ENCODE results near the gene DHRS9.

The DHRS9 gene

DNA sequence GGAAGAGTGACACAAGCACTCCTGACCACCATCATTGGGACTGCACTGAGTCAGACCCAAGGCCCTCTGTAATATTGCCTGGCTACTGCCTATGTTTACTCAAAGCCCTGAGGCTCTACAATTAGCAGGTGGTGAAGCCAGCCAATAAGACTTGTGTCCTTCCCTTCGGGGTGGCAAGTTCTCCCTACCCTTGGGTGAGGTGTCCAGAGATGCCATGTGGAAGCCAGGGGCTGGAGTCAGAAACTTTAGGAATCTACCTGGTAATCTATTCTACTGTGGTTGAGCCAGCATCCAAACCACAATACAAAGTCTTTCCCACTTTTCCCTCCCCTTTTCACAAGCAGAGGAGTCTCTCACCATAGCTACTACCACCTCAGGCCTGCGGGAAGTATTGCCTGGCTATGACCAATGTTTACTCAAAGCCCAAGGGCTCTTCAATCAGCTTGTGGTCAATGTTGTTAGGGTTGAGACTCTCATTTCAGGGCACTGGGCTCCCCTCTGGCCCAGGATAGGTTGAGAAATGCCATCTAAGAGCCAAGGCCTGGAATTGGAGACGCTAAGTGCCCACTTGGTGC, 17.6 kb downstream of the DHRS9 start:
- H3K4me1 ChIP-seq (ENCODE audit: control insufficient read depth, insufficient read depth, low read depth, low read length), result peaks cover 1% of the 10 kb centered on the region
- H3K4me2 ChIP-seq (ENCODE audit: low read length, poor library complexity, severe bottlenecking), result no peak overlapping the region
- no peak overlapping the region for H3K18ac ChIP-seq (ENCODE audit: low read depth in 1 of 2, low read length in 2 of 2)
- DNase-seq, result no peak
- H2AFZ ChIP-seq (ENCODE audit: low read depth, low read length), result no peak overlapping the region
- H3K27me3 ChIP-seq (ENCODE audit: control insufficient read depth in 1 of 2, insufficient read depth in 1 of 2, low read length in 2 of 2), result peaks cover 8 to 21% of the 10 kb centered on the region in 2 experiments
- H2BK12ac ChIP-seq (ENCODE audit: low read length in 2 of 2), result no peak overlapping the region
- H3K9me3 ChIP-seq (ENCODE audit: control insufficient read depth, low read length), result no peaks in the 10 kb centered on the region
- H3K9ac ChIP-seq (ENCODE audit: low read length), result no peak overlapping the region
- H2BK15ac ChIP-seq (ENCODE audit: low read depth, poor library complexity, severe bottlenecking), result no peak overlapping the region
- H3K23ac ChIP-seq (ENCODE audit: low read length in 2 of 2), result no peak overlapping the region
- H3K4me3 ChIP-seq (ENCODE audit: insufficient read depth in 1 of 2, low read depth in 1 of 2, low read length in 2 of 2), result no peak overlapping the region
- H4K91ac ChIP-seq (ENCODE audit: low read length), result no peak overlapping the region
- H3K36me3 ChIP-seq (ENCODE audit: control insufficient read depth in 1 of 2, insufficient read depth in 2 of 2, low read depth in 1 of 2, low read length in 2 of 2), result no peaks in the 10 kb centered on the region
- WGBS, result 82% methylated on average over 2 of the region's 3 CpGs
- no peak overlapping the region for H3K27ac ChIP-seq (ENCODE audit: low read length, poor library complexity, severe bottlenecking)
- H2AK5ac ChIP-seq (ENCODE audit: low read length, severe bottlenecking), result no peak overlapping the region
- H4K8ac ChIP-seq (ENCODE audit: low read length), result no peak overlapping the region
- H2BK5ac ChIP-seq (ENCODE audit: low read depth, low read length, poor library complexity, severe bottlenecking), result no peak overlapping the region
- no peaks in the 10 kb centered on the region for H3K79me1 ChIP-seq (replicated peaks; ENCODE audit: low read length, poor library complexity, severe bottlenecking)
- H3K4ac ChIP-seq (ENCODE audit: low read depth in 1 of 2, low read length in 2 of 2), result no peak overlapping the region
- no peak overlapping the region for H2BK120ac ChIP-seq (ENCODE audit: low read depth, low read length)
- no peak overlapping the region for H3K14ac ChIP-seq (ENCODE audit: low read length in 2 of 2)

DNA sequence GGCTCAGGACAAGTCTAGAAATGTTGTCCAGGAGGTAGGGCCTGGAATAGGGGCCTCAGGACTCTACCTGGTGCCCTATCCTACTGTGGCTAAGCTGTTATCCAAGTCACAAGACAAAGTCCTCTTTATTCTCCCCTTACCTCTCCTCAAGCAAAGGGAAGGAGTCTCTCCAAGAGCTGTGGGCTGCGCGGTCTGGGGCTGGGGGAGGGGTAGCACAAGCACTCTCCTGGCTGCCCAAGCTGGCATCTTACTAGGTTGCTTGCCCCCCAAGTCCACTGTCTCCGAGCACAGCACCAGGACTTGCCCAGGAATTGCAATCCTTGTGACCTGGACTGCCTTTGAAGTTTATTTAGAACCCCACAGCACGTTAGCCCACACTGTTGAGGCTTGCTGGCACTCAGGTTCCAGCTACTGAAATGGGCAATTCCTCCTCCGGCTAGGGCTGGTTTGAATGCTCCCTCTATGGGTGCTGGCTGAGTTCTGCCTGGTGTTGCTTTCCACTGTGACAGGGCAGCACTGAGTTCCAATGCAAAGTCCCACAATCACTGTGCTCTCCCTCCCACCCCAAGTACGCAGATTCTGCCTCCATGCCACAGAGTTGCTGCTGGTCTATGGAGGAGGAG, 18.5 kb downstream of the DHRS9 start:
- Histone ChIP-seq H3K36me3 (ENCODE audit: control insufficient read depth in 1 of 2, insufficient read depth in 2 of 2, low read depth in 1 of 2, low read length in 2 of 2) (no peaks in the 10 kb centered on the region), H2AFZ (ENCODE audit: low read depth, low read length) (no peak overlapping the region), H2BK120ac (ENCODE audit: low read depth, low read length) (no peak overlapping the region), H3K4ac (ENCODE audit: low read depth in 1 of 2, low read length in 2 of 2) (no peak overlapping the region), H2BK5ac (ENCODE audit: low read depth, low read length, poor library complexity, severe bottlenecking) (no peak overlapping the region), H3K4me2 (ENCODE audit: low read length, poor library complexity, severe bottlenecking) (no peak overlapping the region), H3K14ac (ENCODE audit: low read length in 2 of 2) (no peak overlapping the region), H3K27me3 (ENCODE audit: control insufficient read depth in 1 of 2, insufficient read depth in 1 of 2, low read length in 2 of 2) (peaks cover 8 to 21% of the 10 kb centered on the region in 2 experiments), H3K4me3 (ENCODE audit: insufficient read depth in 1 of 2, low read depth in 1 of 2, low read length in 2 of 2) (no peak overlapping the region), H4K91ac (ENCODE audit: low read length) (no peak overlapping the region), H3K23ac (ENCODE audit: low read length in 2 of 2) (no peak overlapping the region), H3K9me3 (ENCODE audit: control insufficient read depth, low read length) (no peaks in the 10 kb centered on the region), H3K27ac (ENCODE audit: low read length, poor library complexity, severe bottlenecking) (no peak overlapping the region), H3K18ac (ENCODE audit: low read depth in 1 of 2, low read length in 2 of 2) (no peak overlapping the region), H3K79me1 (replicated peaks; ENCODE audit: low read length, poor library complexity, severe bottlenecking) (no peaks in the 10 kb centered on the region), H3K9ac (ENCODE audit: low read length) (no peak overlapping the region), H2AK5ac (ENCODE audit: low read length, severe bottlenecking) (no peak overlapping the region), H4K8ac (ENCODE audit: low read length) (no peak overlapping the region), H2BK12ac (ENCODE audit: low read length in 2 of 2) (no peak overlapping the region), H3K4me1 (ENCODE audit: control insufficient read depth, insufficient read depth, low read depth, low read length) (peaks cover 1% of the 10 kb centered on the region), H2BK15ac (ENCODE audit: low read depth, poor library complexity, severe bottlenecking) (no peak overlapping the region)
- WGBS, result 62% methylated on average over 5 of the region's 6 CpGs
- no peak for DNase-seq

DNA sequence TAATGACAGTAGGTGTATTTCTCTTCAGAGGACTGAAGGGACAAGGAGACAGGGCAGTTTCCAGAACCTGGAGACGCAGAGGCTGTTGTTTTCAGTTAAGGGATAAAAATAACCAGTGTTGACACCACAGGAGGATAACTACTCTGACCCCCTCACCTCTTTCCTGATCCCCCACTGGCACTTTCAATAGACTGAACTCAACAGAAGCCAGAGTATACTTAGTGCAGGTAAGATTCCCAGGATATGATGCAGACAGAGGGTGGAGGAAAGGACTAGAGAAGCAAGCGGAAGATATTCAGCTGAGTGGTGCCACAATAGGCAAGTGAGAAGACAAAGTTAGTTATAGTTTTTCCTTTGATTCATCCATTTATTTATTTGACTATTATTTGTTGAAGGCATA, 19.8 kb downstream of the DHRS9 start:
- 87% methylated on average over 2 of the region's 2 CpGs for WGBS
- H2AFZ ChIP-seq (ENCODE audit: low read depth, low read length), result no peak overlapping the region
- no peaks in the 10 kb centered on the region for H3K36me3 ChIP-seq (ENCODE audit: control insufficient read depth in 1 of 2, insufficient read depth in 2 of 2, low read depth in 1 of 2, low read length in 2 of 2)
- H3K18ac ChIP-seq (ENCODE audit: low read depth in 1 of 2, low read length in 2 of 2), result no peak overlapping the region
- H3K27me3 ChIP-seq (ENCODE audit: control insufficient read depth in 1 of 2, insufficient read depth in 1 of 2, low read length in 2 of 2), result peaks cover 8 to 21% of the 10 kb centered on the region in 2 experiments
- H3K4me1 ChIP-seq (ENCODE audit: control insufficient read depth, insufficient read depth, low read depth, low read length), result peaks cover 1% of the 10 kb centered on the region
- no peaks in the 10 kb centered on the region for H3K9me3 ChIP-seq (ENCODE audit: control insufficient read depth, low read length)
- no peak overlapping the region for H2BK120ac ChIP-seq (ENCODE audit: low read depth, low read length)
- H3K79me1 ChIP-seq (replicated peaks; ENCODE audit: low read length, poor library complexity, severe bottlenecking), result no peaks in the 10 kb centered on the region
- no peak overlapping the region for H2AK5ac ChIP-seq (ENCODE audit: low read length, severe bottlenecking)
- no peak overlapping the region for H2BK12ac ChIP-seq (ENCODE audit: low read length in 2 of 2)
- H3K14ac ChIP-seq (ENCODE audit: low read length in 2 of 2), result no peak overlapping the region
- no peak overlapping the region for H4K91ac ChIP-seq (ENCODE audit: low read length)
- H2BK15ac ChIP-seq (ENCODE audit: low read depth, poor library complexity, severe bottlenecking), result no peak overlapping the region
- no peak for DNase-seq
- H3K4me2 ChIP-seq (ENCODE audit: low read length, poor library complexity, severe bottlenecking), result no peak overlapping the region
- H3K27ac ChIP-seq (ENCODE audit: low read length, poor library complexity, severe bottlenecking), result no peak overlapping the region
- H3K4me3 ChIP-seq (ENCODE audit: insufficient read depth in 1 of 2, low read depth in 1 of 2, low read length in 2 of 2), result no peak overlapping the region
- H4K8ac ChIP-seq (ENCODE audit: low read length), result no peak overlapping the region
- no peak overlapping the region for H2BK5ac ChIP-seq (ENCODE audit: low read depth, low read length, poor library complexity, severe bottlenecking)
- H3K23ac ChIP-seq (ENCODE audit: low read length in 2 of 2), result no peak overlapping the region
- H3K9ac ChIP-seq (ENCODE audit: low read length), result no peak overlapping the region
- no peak overlapping the region for H3K4ac ChIP-seq (ENCODE audit: low read depth in 1 of 2, low read length in 2 of 2)

DNA sequence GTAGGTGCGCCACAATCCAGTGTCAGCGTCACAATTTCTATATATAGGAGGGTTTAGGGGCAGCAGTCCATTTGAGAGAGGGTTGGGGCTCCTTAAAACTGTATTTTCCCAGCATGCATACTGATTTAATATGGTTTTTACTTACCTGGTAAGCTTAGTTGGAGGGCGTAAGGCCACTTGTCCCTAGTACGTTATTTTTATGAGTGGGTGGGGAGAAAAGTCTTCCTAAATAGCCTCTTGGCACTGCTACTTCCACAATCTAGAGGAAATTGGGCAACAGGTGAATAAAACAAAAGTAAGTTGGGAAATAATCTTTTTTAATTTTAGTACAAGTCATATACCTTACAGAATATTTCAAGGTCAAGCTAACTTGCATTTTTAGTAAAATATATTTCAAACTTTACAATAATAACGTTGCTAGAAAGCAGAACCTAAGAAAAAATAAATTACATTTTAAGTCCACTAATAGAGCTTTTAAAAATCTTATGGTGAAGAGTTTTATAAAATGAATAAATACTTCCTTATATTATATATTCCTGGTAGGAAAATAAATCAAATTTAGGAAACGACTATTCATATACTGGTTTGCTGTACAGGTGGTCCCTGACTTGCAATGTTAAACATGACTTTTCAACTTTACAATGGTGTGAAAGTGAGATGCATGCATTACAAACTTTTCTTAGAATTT, 20.9 kb downstream of the DHRS9 start:
- Histone ChIP-seq H3K36me3 (ENCODE audit: control insufficient read depth in 1 of 2, insufficient read depth in 2 of 2, low read depth in 1 of 2, low read length in 2 of 2) (no peaks in the 10 kb centered on the region), H3K4me3 (ENCODE audit: insufficient read depth in 1 of 2, low read depth in 1 of 2, low read length in 2 of 2) (no peak overlapping the region), H4K8ac (ENCODE audit: low read length) (no peak overlapping the region), H2BK15ac (ENCODE audit: low read depth, poor library complexity, severe bottlenecking) (no peak overlapping the region), H3K23ac (ENCODE audit: low read length in 2 of 2) (no peak overlapping the region), H3K79me1 (replicated peaks; ENCODE audit: low read length, poor library complexity, severe bottlenecking) (no peaks in the 10 kb centered on the region), H2BK5ac (ENCODE audit: low read depth, low read length, poor library complexity, severe bottlenecking) (no peak overlapping the region), H2BK12ac (ENCODE audit: low read length in 2 of 2) (no peak overlapping the region), H3K4ac (ENCODE audit: low read depth in 1 of 2, low read length in 2 of 2) (no peak overlapping the region), H3K4me1 (ENCODE audit: control insufficient read depth, insufficient read depth, low read depth, low read length) (peaks cover 1% of the 10 kb centered on the region), H3K27me3 (ENCODE audit: control insufficient read depth in 1 of 2, insufficient read depth in 1 of 2, low read length in 2 of 2) (peaks cover 8 to 21% of the 10 kb centered on the region in 2 experiments), H2AK5ac (ENCODE audit: low read length, severe bottlenecking) (no peak overlapping the region), H4K91ac (ENCODE audit: low read length) (no peak overlapping the region), H3K4me2 (ENCODE audit: low read length, poor library complexity, severe bottlenecking) (no peak overlapping the region), H3K14ac (ENCODE audit: low read length in 2 of 2) (no peak overlapping the region), H3K9me3 (ENCODE audit: control insufficient read depth, low read length) (no peaks in the 10 kb centered on the region), H2AFZ (ENCODE audit: low read depth, low read length) (no peak overlapping the region), H2BK120ac (ENCODE audit: low read depth, low read length) (no peak overlapping the region), H3K27ac (ENCODE audit: low read length, poor library complexity, severe bottlenecking) (no peak overlapping the region), H3K9ac (ENCODE audit: low read length) (no peak overlapping the region), H3K18ac (ENCODE audit: low read depth in 1 of 2, low read length in 2 of 2) (no peak overlapping the region)
- no peak for DNase-seq
- 92% methylated on average over 3 of the region's 6 CpGs for WGBS

Measured in mesenchymal stem cell (in vitro differentiated cells and primary cell).